Stomach (tissue), 9 donors: ENCODE measurements around the gene MCUB. TPM values are rescaled to one million over a fixed set of nuclear protein-coding genes. Genes with fewer than 3 reads are reported as not detected.
"Not testable (repeated sequence)": the region's sequence is repeated elsewhere in the genome, so short reads cannot be mapped to it uniquely, and the experiment has no call there.

Experiments used
- DNase-seq, 2 donors: peaks; one replicate each; pipeline versions ENCODE4 v3.0.0 to v3.0.0-alpha.2; 2013 to 2019
- H3K27ac ChIP-seq, 5 donors: fragments of 200-600 bp in 4 of 5; sonication (generic) in 4 of 5; one replicate each; pipeline ENCODE4 v1.5.1; 2013 to 2019; ENCODE audit warnings: mild to moderate bottlenecking in 1 of 5, moderate library complexity in 1 of 5
- H3K27me3 ChIP-seq, 3 donors: fragments of 200-600 bp; sonication (generic); one replicate each; pipeline ENCODE4 v1.5.1; 2017 to 2019; ENCODE audit warnings: mixed run types in 1 of 3
- H3K36me3 ChIP-seq, 4 donors: fragments of 200-600 bp; sonication (generic); 1 replicate in 3 of 4; 2 replicates in 1 of 4; pipeline ENCODE4 v1.5.1; 2016 to 2019
- H3K4me1 ChIP-seq, 4 donors: fragments of 200-600 bp; sonication (generic); one replicate each; pipeline ENCODE4 v1.5.1; 2016 to 2019
- H3K4me3 ChIP-seq, 4 donors: fragments of 200-600 bp; sonication (generic) in 3 of 4; one replicate each; pipeline ENCODE4 v1.5.1; 2016 to 2019; ENCODE audit warnings: mild to moderate bottlenecking in 1 of 4
- H3K9me3 ChIP-seq, 4 donors: fragments of 200-600 bp; sonication (generic); one replicate each; pipeline ENCODE4 v1.5.1; 2016 to 2019
- EP300 ChIP-seq: sonication (generic); formaldehyde crosslinking; IDR thresholded peaks from one replicate; pipeline ENCODE4 v1.6.1; 2017; ENCODE audit warnings: antibody characterized with exemption
- POLR2A ChIP-seq, 4 donors: fragments of 450-650 bp; IDR thresholded peaks; one replicate each; pipeline ENCODE4 v1.6.1; 2016; ENCODE audit warnings: antibody characterized with exemption in 4 of 4, control low read depth in 2 of 4, mild to moderate bottlenecking in 1 of 4, moderate library complexity in 1 of 4
- POLR2AphosphoS5 ChIP-seq, 3 donors: sonication (generic); formaldehyde crosslinking; IDR thresholded peaks; one replicate each; pipeline ENCODE4 v1.6.1; 2016; ENCODE audit warnings: antibody characterized with exemption in 3 of 3
- WGBS, 5 donors: extraction: QIAGEN DNeasy Blood & Tissue Kit in 3 of 5; methylation state at CpG; one replicate each; pipeline versions ENCODE4 v1.1.5 to v1.1.7; 2013 to 2018; 5-methylcytosine and 5-hydroxymethylcytosine counted together
- intact Hi-C: fragments of 100-400 bp; cut with DNase I; formaldehyde crosslinking; loops from one replicate; pipeline ENCODE4 v1.15.1; 2023; ENCODE audit warnings: low total_unique reads
- polyA plus RNA-seq, 3 donors: library from polyadenylated mRNA; stranded (reverse); fragments of 200-250 nt; gene quantifications; one replicate each; pipeline ENCODE4 v1.2.3, GENCODE V29; 2013
- total RNA-seq, 5 donors: library from RNA; depleted of rRNA; stranded (reverse); fragments of >200 nt; gene quantifications; one replicate each; pipeline versions ENCODE4 v1.1.0 to v1.2.3, GENCODE V29; 2014 to 2016
- TF ChIP-seq, protein P1 (sequence below), 7 experiments: fragments of 450-650 bp in 4 of 7; fragments of 200-600 bp in 3 of 7; sonication (generic) in 3 of 7; IDR thresholded peaks; one replicate each; pipeline ENCODE4 v1.5.1; 2016 to 2019; ENCODE audit warnings: antibody characterized with exemption in 7 of 7, control low read depth in 2 of 7, mild to moderate bottlenecking in 1 of 7
- donor health status: healthy with polysubstance abuse.
- donor health status: Bipolar disorder and iron deficiency.
- donor health status: healthy.

The MCUB gene
- total and polyA plus RNA-seq, 8 donors = 0.89 to 37.4 (median 8.4) TPM

DNA sequence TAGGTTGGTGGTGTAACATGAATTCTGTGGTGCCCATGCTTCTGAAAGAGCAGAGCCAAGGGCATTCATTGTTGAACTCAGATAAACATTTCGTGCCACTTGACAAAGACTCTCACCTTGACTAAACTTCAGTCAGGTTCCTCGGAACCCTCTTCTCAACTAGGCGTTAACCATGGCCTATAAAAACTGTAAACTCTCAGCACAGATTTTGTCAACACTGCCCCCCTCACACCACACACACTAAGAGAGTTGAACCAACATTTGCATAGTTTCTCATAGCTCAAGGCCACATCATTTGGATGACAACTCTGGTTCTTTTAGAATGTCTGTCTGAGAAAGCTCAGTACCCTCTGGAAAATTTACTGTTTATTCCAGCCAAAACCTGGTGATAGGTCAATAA lies 115.1 kb downstream of the MCUB start:
- no peak overlapping the region for H3K27ac ChIP-seq

DNA sequence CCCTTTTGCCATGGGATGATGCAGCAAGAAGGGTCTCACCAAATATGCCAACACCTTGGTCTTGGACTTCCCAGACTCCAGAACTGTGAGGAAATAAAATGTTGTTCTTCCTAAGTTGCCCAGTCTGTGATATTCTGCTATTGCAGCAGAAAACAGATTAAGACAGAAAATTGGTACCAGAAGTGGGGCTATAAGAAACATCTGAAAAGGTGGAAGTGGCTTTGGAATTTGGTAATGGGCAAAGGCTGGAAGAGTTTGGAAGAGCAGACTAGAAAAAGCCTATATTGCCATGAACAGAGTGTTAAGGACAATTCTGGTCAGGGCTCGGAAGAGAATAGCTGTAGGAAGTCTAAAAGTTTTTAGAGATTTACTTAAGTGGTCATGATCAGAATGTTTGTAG lies 115.8 kb downstream of the MCUB start:
- Histone ChIP-seq H3K36me3 (no peaks in the 10 kb centered on the region), H3K4me1 (no peaks in the 10 kb centered on the region), H3K9me3 (peaks cover 0 to 10% (median 4%) of the 10 kb centered on the region in 4 donors), H3K4me3 (no peak overlapping the region), H3K27me3 (no peaks in the 10 kb centered on the region), H3K27ac (no peak overlapping the region)
- WGBS, 5 donors = 90 to 97% (median 95%) methylated on average over 1 of the region's 1 CpG
- DNase-seq = no peak
- intact Hi-C loops = no loop called here
- TF ChIP-seq POLR2AphosphoS5 (IDR thresholded peaks at IDR 0.05) (no peak), POLR2A (IDR thresholded peaks at IDR 0.05) (no peak), EP300 (no peak)
- TF ChIP-seq, protein P1, sequence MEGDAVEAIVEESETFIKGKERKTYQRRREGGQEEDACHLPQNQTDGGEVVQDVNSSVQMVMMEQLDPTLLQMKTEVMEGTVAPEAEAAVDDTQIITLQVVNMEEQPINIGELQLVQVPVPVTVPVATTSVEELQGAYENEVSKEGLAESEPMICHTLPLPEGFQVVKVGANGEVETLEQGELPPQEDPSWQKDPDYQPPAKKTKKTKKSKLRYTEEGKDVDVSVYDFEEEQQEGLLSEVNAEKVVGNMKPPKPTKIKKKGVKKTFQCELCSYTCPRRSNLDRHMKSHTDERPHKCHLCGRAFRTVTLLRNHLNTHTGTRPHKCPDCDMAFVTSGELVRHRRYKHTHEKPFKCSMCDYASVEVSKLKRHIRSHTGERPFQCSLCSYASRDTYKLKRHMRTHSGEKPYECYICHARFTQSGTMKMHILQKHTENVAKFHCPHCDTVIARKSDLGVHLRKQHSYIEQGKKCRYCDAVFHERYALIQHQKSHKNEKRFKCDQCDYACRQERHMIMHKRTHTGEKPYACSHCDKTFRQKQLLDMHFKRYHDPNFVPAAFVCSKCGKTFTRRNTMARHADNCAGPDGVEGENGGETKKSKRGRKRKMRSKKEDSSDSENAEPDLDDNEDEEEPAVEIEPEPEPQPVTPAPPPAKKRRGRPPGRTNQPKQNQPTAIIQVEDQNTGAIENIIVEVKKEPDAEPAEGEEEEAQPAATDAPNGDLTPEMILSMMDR (IDR thresholded peaks at IDR 0.05) = no peak

More for the DNA sequence above, 115.1 kb downstream of the MCUB start:
- Histone ChIP-seq H3K36me3 (no peaks in the 10 kb centered on the region), H3K27me3 (no peaks in the 10 kb centered on the region), H3K4me1 (no peaks in the 10 kb centered on the region), H3K9me3 (peaks cover 0 to 10% (median 4%) of the 10 kb centered on the region in 4 donors), H3K4me3 (no peak overlapping the region)
- intact Hi-C loops = no loop called here
- TF ChIP-seq EP300 (no peak), POLR2AphosphoS5 (IDR thresholded peaks at IDR 0.05) (no peak), POLR2A (IDR thresholded peaks at IDR 0.05) (no peak)
- TF ChIP-seq, protein P1 (IDR thresholded peaks at IDR 0.05) = no peak
- peak in 1 of 2 donors; percentile 6 for DNase-seq
- 59 to 76% (median 74%) methylated on average over 3 of the region's 3 CpGs for WGBS, 5 donors

DNA sequence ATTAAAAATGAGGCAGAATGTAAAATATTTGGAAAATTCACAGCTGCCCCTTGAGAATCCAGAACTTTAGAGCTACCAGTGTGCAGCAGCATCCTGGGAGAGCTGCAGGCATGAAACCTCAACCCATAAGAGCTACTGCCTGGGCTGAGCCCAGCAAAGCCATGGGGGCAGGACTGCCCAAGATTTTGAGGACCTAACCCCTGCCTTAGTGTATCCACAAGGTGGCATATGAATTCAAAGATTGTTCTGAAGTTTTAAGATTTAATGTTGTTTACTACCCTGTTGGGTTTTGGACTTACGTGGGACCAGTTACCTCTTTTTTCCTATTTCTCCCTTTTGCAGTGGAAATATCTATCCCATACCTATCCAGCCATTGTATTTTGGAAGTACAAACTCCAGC lies 116.8 kb downstream of the MCUB start:
- Histone ChIP-seq H3K4me3 (no peak overlapping the region), H3K4me1 (no peaks in the 10 kb centered on the region), H3K36me3 (no peaks in the 10 kb centered on the region), H3K9me3 (peaks cover 0 to 10% (median 4%) of the 10 kb centered on the region in 4 donors), H3K27me3 (no peaks in the 10 kb centered on the region), H3K27ac (no peak overlapping the region)
- WGBS, 5 donors = 74 to 94% (median 91%) methylated on average over 1 of the region's 1 CpG
- intact Hi-C loops = no loop called here
- TF ChIP-seq POLR2AphosphoS5 (IDR thresholded peaks at IDR 0.05) (no peak), POLR2A (IDR thresholded peaks at IDR 0.05) (no peak), EP300 (no peak)
- TF ChIP-seq, protein P1 (IDR thresholded peaks at IDR 0.05) = no peak
- DNase-seq = no peak

DNA sequence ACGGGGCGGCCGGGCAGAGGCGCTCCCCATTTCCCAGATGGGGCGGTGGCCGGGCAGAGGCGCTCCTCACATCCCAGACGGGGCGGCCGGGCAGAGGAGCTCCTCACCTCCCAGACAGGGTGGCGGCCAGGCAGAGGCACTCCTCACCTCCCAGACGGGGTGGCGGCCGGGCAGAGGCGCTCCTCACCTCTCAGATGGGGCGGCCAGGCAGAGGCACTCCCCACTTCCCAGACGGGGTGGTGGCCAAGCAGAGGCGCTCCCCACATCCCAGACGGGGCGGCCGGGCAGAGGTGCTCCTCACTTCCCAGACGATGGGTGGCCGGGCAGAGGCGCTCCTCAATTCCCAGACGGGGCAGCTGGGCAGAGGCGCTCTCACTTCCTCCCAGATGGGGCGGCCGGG lies 118.4 kb downstream of the MCUB start:
- intact Hi-C loops, H3K36me3 ChIP-seq, H3K4me1 ChIP-seq, H3K9me3 ChIP-seq, DNase-seq, H3K27me3 ChIP-seq, H3K27ac ChIP-seq, H3K4me3 ChIP-seq: not testable (repeated sequence)
- 90 to 98% (median 95%) methylated on average over 23 to 28 of the region's 28 CpGs for WGBS, 5 donors

DNA sequence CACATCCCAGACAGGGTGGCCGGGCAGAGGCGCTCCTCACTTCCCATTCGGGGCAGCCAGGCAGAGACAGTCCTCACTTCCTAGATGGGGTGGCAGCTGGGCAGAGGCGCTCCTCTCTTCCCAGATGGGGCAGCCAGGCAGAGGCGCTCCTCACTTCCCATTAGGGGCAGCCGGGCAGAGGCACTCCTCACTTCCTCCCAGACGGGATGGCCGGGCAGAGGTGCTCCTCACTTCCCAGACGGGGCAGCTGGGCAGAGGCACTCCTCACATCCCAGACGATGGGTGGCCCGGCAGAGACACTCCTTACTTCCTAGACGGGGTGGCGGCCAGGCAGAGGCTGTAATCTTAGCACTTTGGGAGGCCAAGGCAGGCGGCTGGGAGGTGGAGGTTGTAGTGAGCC lies 118.9 kb downstream of the MCUB start:
- intact Hi-C loops, H3K4me3 ChIP-seq, H3K9me3 ChIP-seq, DNase-seq, H3K27ac ChIP-seq, H3K4me1 ChIP-seq, H3K27me3 ChIP-seq, H3K36me3 ChIP-seq: not testable (repeated sequence)
- 97 to 99% (median 97%) methylated on average over 10 to 14 of the region's 14 CpGs for WGBS, 5 donors
